ENCODE data around the gene FRAT2. TPM values are rescaled to one million over a fixed set of nuclear protein-coding genes. Genes with fewer than 3 reads are reported as not detected.

FRAT2 gene
- polyA plus RNA-seq, 1 experiment = 1.8 TPM

DNA sequence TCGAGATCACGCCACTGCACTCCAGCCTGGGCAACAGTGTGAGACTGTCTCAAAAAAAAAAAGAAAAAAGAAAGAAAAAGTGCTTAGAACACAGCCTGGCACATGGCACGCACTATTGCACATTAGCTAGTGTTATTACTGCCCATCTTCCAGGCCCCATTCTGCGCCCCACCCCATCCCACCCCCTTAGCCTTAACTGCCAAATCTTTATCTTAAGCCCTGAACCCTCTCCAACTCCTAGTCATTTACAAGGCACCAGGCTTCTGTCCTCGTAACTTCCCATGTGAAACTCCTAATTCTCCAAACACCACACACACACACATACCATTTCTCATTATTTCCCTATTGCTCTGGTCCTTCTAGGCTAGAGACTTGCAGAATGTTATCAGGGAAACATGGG, 4.8 kb downstream of the FRAT2 start:
- Histone ChIP-seq H3K36me3 (ENCODE audit: control insufficient read depth, insufficient read depth, low read length) (no peaks in the 10 kb centered on the region), H3K27me3 (ENCODE audit: control insufficient read depth, insufficient read depth, low read length) (no peaks in the 10 kb centered on the region), H3K4me3 (ENCODE audit: low read depth, low read length) (no peak overlapping the region)
- POLR2A ChIA-PET = interaction anchor here (0.6 kb wide), 1 partner anchor 516 kb away, joined by 3 read pairs; no protein-coding TSS in a partner anchor
- CTCF ChIA-PET = interaction anchor here (0.6 kb wide), 1 partner anchor 55 kb away, joined by 4 read pairs; no protein-coding TSS in a partner anchor
- no peak for DNase-seq (ENCODE audit: low read depth)
- TF ChIP-seq, protein P1, sequence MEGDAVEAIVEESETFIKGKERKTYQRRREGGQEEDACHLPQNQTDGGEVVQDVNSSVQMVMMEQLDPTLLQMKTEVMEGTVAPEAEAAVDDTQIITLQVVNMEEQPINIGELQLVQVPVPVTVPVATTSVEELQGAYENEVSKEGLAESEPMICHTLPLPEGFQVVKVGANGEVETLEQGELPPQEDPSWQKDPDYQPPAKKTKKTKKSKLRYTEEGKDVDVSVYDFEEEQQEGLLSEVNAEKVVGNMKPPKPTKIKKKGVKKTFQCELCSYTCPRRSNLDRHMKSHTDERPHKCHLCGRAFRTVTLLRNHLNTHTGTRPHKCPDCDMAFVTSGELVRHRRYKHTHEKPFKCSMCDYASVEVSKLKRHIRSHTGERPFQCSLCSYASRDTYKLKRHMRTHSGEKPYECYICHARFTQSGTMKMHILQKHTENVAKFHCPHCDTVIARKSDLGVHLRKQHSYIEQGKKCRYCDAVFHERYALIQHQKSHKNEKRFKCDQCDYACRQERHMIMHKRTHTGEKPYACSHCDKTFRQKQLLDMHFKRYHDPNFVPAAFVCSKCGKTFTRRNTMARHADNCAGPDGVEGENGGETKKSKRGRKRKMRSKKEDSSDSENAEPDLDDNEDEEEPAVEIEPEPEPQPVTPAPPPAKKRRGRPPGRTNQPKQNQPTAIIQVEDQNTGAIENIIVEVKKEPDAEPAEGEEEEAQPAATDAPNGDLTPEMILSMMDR (IDR thresholded peaks at IDR 0.05; ENCODE audit: insufficient read depth, low read depth, low read length) = no peak

DNA sequence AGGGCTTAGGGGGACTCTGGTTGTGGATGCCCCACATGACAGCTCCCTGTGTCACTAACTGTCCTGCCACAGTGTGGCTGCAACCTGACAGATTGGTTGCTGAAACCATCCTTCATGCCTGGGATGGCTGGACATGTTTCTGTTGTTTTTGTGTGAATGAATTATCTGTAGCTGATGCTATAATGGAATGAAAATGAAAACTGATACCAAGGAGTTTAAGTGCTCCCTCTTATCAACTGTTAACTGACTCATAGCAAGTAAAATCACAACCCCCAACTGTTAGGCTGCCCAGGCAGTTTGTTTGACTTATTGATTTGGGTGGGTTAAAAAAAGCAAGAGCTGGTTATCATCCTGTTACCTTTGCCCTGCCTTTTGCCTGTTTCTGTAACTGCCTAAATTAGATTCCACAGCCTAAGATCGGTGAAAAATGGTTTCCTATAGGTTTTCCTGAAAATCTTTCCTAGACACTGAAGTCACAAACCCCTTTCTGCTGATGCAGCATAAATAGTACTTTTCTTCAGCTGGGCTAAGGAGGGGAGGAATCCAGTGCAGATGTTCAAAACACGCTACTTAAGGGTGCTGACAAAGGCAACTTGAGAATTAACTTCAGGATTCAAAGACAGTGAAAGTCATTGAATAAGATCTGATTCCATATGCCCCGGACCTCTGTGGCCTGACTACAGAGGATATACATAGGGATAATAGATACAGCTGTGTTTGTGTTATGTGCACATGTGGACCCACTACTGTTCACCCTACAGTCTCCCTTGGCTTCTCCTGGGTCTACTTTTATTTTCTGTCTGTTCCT, 5.7 kb downstream of the FRAT2 start:
- Histone ChIP-seq H3K36me3 (ENCODE audit: control insufficient read depth, insufficient read depth, low read length) (no peaks in the 10 kb centered on the region), H3K27me3 (ENCODE audit: control insufficient read depth, insufficient read depth, low read length) (no peaks in the 10 kb centered on the region), H3K4me3 (ENCODE audit: low read depth, low read length) (no peak overlapping the region)
- TF ChIP-seq, protein P1 (IDR thresholded peaks at IDR 0.05; ENCODE audit: insufficient read depth, low read depth, low read length) = no peak
- POLR2A ChIA-PET = no interaction called here
- no peak for DNase-seq (ENCODE audit: low read depth)
- CTCF ChIA-PET = no interaction called here

DNA sequence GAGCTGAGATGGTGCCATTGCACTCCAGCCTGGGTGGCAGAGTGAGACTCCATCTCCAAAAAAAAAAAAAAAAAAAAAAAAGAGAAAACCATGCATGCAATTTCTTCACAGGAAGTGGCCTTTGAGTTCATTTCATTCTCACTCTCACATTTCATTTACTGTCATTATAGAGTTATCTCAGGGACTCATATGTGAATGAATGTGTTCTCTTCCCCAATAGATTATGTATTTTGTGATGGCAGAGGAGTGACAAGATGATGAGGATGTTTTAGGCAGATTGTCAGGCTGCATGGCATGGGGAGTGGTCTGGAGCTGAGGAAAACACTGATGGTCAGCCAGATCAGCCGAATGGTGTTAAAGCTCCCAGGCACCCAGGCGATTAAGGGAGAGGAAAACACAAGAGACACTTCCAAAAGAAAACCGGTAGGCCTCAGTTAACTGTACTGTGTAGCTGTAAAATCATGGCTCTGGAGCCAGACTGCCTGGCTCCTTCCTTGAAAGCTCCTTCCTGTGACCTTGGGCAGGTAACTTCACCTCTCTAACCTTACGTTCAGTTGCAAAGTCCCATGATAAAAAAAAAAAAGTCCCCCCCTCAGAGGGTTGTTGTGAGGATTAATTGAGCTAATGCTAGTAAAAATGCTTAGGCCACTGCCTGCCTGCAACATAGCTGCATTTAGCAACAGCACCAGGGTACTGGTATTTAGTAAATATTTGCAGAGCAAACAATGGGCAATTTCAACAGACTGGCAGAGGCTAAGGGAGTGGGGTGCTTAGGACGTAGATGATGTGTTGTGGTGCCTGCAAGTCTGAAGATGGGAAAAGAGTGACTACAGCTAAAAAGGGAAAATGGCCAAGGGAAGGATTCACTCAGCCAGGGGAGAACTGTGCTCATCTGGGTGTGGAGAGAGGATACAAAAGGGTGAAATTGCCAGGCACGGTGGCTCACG, 6.9 kb downstream of the FRAT2 start:
- CTCF ChIA-PET = interaction anchor here (0.9 kb wide), 1 partner anchor 255 kb away, joined by 3 read pairs; no protein-coding TSS in a partner anchor
- DNase-seq (ENCODE audit: low read depth) = no peak
- POLR2A ChIA-PET = no interaction called here

DNA sequence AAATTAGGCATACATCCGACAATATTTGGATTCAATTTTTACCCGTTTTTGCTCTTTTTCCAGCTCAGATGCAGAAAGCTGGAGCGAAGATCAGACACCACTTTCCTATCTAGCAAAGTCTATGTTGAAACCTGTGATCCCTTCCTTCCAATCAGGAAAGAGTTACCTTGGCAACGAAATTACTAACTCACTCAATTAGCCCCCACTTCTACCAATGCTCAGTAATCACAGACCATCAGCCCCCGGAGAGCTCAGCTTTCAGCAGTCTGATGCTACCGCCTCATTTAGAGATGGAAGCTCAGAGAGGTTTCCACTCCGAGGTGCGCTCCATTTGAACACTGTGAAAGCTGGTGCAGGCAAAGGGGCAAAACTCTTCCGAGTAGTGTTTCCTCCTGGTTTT, 8.8 kb downstream of the FRAT2 start:
- Histone ChIP-seq H3K4me3 (ENCODE audit: low read depth, low read length) (no peak overlapping the region), H3K27me3 (ENCODE audit: control insufficient read depth, insufficient read depth, low read length) (no peaks in the 10 kb centered on the region), H3K36me3 (ENCODE audit: control insufficient read depth, insufficient read depth, low read length) (no peaks in the 10 kb centered on the region)
- no peak for DNase-seq (ENCODE audit: low read depth)
- CTCF ChIA-PET = interaction anchor here (1.2 kb wide), 1 partner anchor 253 kb away, joined by 4 read pairs; no protein-coding TSS in a partner anchor
- TF ChIP-seq, protein P1 (IDR thresholded peaks at IDR 0.05; ENCODE audit: insufficient read depth, low read depth, low read length) = no peak
- POLR2A ChIA-PET = no interaction called here

More for the DNA sequence above, 6.9 kb downstream of the FRAT2 start:
- Histone ChIP-seq H3K4me3 (ENCODE audit: low read depth, low read length) (no peak overlapping the region), H3K36me3 (ENCODE audit: control insufficient read depth, insufficient read depth, low read length) (no peaks in the 10 kb centered on the region), H3K27me3 (ENCODE audit: control insufficient read depth, insufficient read depth, low read length) (no peaks in the 10 kb centered on the region)
- TF ChIP-seq, protein P1 (IDR thresholded peaks at IDR 0.05; ENCODE audit: insufficient read depth, low read depth, low read length) = no peak

DNA sequence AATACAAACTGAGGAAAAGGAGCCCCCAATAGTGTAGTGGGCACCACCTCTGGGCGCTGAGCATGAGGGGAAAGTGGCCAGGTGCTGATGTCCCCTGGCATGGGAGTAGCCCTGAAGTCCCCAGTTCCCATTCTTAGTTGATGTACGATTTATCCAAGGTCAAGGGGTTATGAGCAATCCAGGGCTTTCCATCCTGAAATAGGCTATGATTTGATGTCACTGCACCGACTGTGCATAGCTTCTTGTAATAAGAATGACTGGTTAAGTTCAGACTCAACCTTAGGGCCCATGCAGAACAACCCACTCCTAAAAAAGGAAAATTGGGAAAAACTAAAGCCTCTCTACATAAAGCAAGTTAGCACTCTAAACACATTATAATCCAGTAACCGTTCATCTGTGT, 11.0 kb downstream of the FRAT2 start:
- ChIA-PET CTCF (no interaction called here), POLR2A (no interaction called here)
- no peaks in the 10 kb centered on the region for H3K27me3 ChIP-seq (ENCODE audit: control insufficient read depth, insufficient read depth, low read length)
- no peak overlapping the region for H3K4me3 ChIP-seq (ENCODE audit: low read depth, low read length)
- H3K36me3 ChIP-seq (ENCODE audit: control insufficient read depth, insufficient read depth, low read length) = no peaks in the 10 kb centered on the region
- no peak for DNase-seq (ENCODE audit: low read depth)
- TF ChIP-seq, protein P1 (IDR thresholded peaks at IDR 0.05; ENCODE audit: insufficient read depth, low read depth, low read length) = no peak

All from BJ (cell line).